ENCODE data around the gene EAPP.
"Not testable (repeated sequence)": the region's sequence is repeated elsewhere in the genome, so short reads cannot be mapped to it uniquely, and the experiment has no call there.

The EAPP gene

GRCh38 chr14:34478261-34478660, 61.2 kb downstream of the EAPP start:
- no peak for DNase-seq

- DNase-seq, result not testable (repeated sequence)
These were observed 63.5 kb downstream of the EAPP start for GRCh38 chr14:34476036-34476435.

GRCh38 chr14:34475163-34475562, 64.3 kb downstream of the EAPP start:
- DNase-seq, result no peak

GRCh38 chr14:34474187-34474679, 65.3 kb downstream of the EAPP start:
- DNase-seq, result no peak

GRCh38 chr14:34472706-34473279, 66.7 kb downstream of the EAPP start:
- DNase-seq, result no peak

GRCh38 chr14:34470319-34470718, 69.2 kb downstream of the EAPP start:
- DNase-seq, result no peak

GRCh38 chr14:34466691-34467090, 72.8 kb downstream of the EAPP start:
- DNase-seq, result no peak

Measured in NCI-H187 treated with DMSO at 0.1 percent for 48 hours (cell line).